Osteoblast (primary cell): Measurements from ENCODE around the gene RAC2. TPM values are rescaled to one million over a fixed set of nuclear protein-coding genes. Genes with fewer than 3 reads are reported as not detected.

Experiments used
- DNase-seq: peaks from one replicate; pipeline ENCODE4 v3.0.0; 2011; ENCODE audit warnings: low spot score, mixed read lengths; ENCODE audit not compliant: insufficient read length; ENCODE audit errors: missing footprints
- H2AFZ ChIP-seq: 2 replicates; pipeline ENCODE4 v1.6.0; 2011; ENCODE audit warnings: mild to moderate bottlenecking, low read length
- H3K27ac ChIP-seq: 2 replicates; pipeline ENCODE4 v1.5.1; 2011; ENCODE audit warnings: mild to moderate bottlenecking, low read depth, low read length, moderate library complexity
- H3K27me3 ChIP-seq: 2 replicates; pipeline ENCODE4 v1.6.0; 2012; ENCODE audit warnings: mild to moderate bottlenecking, control low read depth, inconsistent platforms, low read length, moderate library complexity; ENCODE audit not compliant: insufficient read depth
- H3K36me3 ChIP-seq: 2 replicates; pipeline ENCODE4 v1.5.1; 2011; ENCODE audit warnings: mild to moderate bottlenecking, low read length, control low read depth, moderate library complexity; ENCODE audit not compliant: insufficient read depth
- H3K4me1 ChIP-seq: 2 replicates; pipeline ENCODE4 v1.5.1; 2011; ENCODE audit warnings: mild to moderate bottlenecking, low read length, control low read depth, moderate library complexity; ENCODE audit not compliant: insufficient read depth
- H3K4me2 ChIP-seq: 2 replicates; pipeline ENCODE4 v1.6.0; 2011; ENCODE audit warnings: mild to moderate bottlenecking, low read length; ENCODE audit not compliant: insufficient read depth
- H3K4me3 ChIP-seq: fragments of 200-600 bp; sonication (generic); 3 replicates; pipeline ENCODE4 v1.5.1; 2012; ENCODE audit warnings: mild to moderate bottlenecking, low read length, inconsistent platforms; ENCODE audit not compliant: insufficient read depth
- H3K79me2 ChIP-seq: 2 replicates; pipeline ENCODE4 v1.6.0; 2012; ENCODE audit warnings: mild to moderate bottlenecking, low read length, control low read depth, inconsistent platforms; ENCODE audit not compliant: insufficient read depth
- H3K9me3 ChIP-seq: 2 replicates; pipeline ENCODE4 v1.5.1; 2011; ENCODE audit warnings: low read depth, low read length, control low read depth
- H4K20me1 ChIP-seq: 2 replicates; pipeline ENCODE4 v1.6.0; 2012; ENCODE audit warnings: mild to moderate bottlenecking, low read length, control low read depth; ENCODE audit not compliant: insufficient read depth
- CTCF ChIP-seq: IDR thresholded peaks from 2 replicates; pipeline ENCODE4 v1.5.1; 2011; ENCODE audit warnings: mild to moderate bottlenecking, low read depth, low read length, moderate library complexity; ENCODE audit errors: extremely low read depth
- total RNA-seq: library from RNA; depleted of rRNA; stranded (reverse); fragments of >200 nt; gene quantifications from 2 replicates; pipeline ENCODE4 v1.2.3, GENCODE V29; 2012

Gene RAC2
- total RNA-seq, 1 donor, result 14.5 TPM

- H3K79me2 ChIP-seq, result peaks cover 3% of the 10 kb centered on the region
- no peaks in the 10 kb centered on the region for H3K27me3 ChIP-seq
- no peak overlapping the region for H2AFZ ChIP-seq
- H3K36me3 ChIP-seq, result peaks cover 8% of the 10 kb centered on the region
- no peak overlapping the region for H3K4me2 ChIP-seq
- no peaks in the 10 kb centered on the region for H3K9me3 ChIP-seq
- H3K4me1 ChIP-seq, result peaks cover 29% of the 10 kb centered on the region
- H4K20me1 ChIP-seq, result peaks cover 21% of the 10 kb centered on the region
- no peak overlapping the region for H3K4me3 ChIP-seq
- no peak for TF ChIP-seq CTCF
- DNase-seq, result peak; percentile 48
- H3K27ac ChIP-seq, result no peak overlapping the region
Measured at GRCh38 chr22:37232140-37232998, 11.7 kb downstream of the RAC2 start.

- Histone ChIP-seq H2AFZ (no peak overlapping the region), H3K4me2 (no peak overlapping the region), H3K4me1 (peaks cover 29% of the 10 kb centered on the region), H3K79me2 (peaks cover 3% of the 10 kb centered on the region), H3K9me3 (no peaks in the 10 kb centered on the region), H4K20me1 (peaks cover 21% of the 10 kb centered on the region), H3K27ac (no peak overlapping the region), H3K4me3 (no peak overlapping the region), H3K27me3 (no peaks in the 10 kb centered on the region), H3K36me3 (peaks cover 8% of the 10 kb centered on the region)
- no peak for TF ChIP-seq CTCF
- peak; percentile 35 for DNase-seq
Measured at GRCh38 chr22:37231406-37232139, 12.5 kb downstream of the RAC2 start.

- H2AFZ ChIP-seq, result no peak overlapping the region
- peak; percentile 74 for DNase-seq
Measured at GRCh38 chr22:37230673-37231405, 13.2 kb downstream of the RAC2 start.

More at GRCh38 chr22:37230673-37231405, 13.2 kb downstream of the RAC2 start:
- H3K27ac ChIP-seq, result no peak overlapping the region
- H3K4me1 ChIP-seq, result peaks cover 29% of the 10 kb centered on the region
- peaks cover 18% of the 10 kb centered on the region for H4K20me1 ChIP-seq
- TF ChIP-seq CTCF, result no peak
- peaks cover 3% of the 10 kb centered on the region for H3K79me2 ChIP-seq
- H3K9me3 ChIP-seq, result no peaks in the 10 kb centered on the region
- H3K36me3 ChIP-seq, result peaks cover 9% of the 10 kb centered on the region
- H3K4me2 ChIP-seq, result no peak overlapping the region
- H3K4me3 ChIP-seq, result no peak overlapping the region
- no peaks in the 10 kb centered on the region for H3K27me3 ChIP-seq
